ENCODE results near the gene VPS45. TPM values are rescaled to one million over a fixed set of nuclear protein-coding genes. Genes with fewer than 3 reads are reported as not detected.

Gene VPS45
- total RNA-seq, 1 experiment from 2014 or later, result 28.2 TPM

- TF ChIP-seq GABPB1 (CRISPR knock-in tag; IDR thresholded peaks at IDR 0.05) (no peak), PRRX2 (CRISPR knock-in tag; IDR thresholded peaks at IDR 0.05) (no peak), ELF4 (CRISPR knock-in tag; IDR thresholded peaks at IDR 0.05; ENCODE audit: low read depth) (no peak), HMGA2 (CRISPR knock-in tag; IDR thresholded peaks at IDR 0.05) (no peak), MXD4 (CRISPR knock-in tag; IDR thresholded peaks at IDR 0.05; ENCODE audit: borderline replicate concordance) (no peak), ZNF263 (CRISPR knock-in tag; IDR thresholded peaks at IDR 0.05; ENCODE audit: low read depth) (no peak), GTF2I (CRISPR knock-in tag; conservative IDR thresholded peaks at IDR 0.05) (no peak), JUN (CRISPR knock-in tag; IDR thresholded peaks at IDR 0.05) (no peak)
- TF ChIP-seq, protein P1, sequence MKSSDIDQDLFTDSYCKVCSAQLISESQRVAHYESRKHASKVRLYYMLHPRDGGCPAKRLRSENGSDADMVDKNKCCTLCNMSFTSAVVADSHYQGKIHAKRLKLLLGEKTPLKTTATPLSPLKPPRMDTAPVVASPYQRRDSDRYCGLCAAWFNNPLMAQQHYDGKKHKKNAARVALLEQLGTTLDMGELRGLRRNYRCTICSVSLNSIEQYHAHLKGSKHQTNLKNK (CRISPR knock-in tag; IDR thresholded peaks at IDR 0.05), result no peak
Measured at GRCh38 chr1:150022357-150022756, 45.2 kb upstream of the VPS45 start (continued).

DNA sequence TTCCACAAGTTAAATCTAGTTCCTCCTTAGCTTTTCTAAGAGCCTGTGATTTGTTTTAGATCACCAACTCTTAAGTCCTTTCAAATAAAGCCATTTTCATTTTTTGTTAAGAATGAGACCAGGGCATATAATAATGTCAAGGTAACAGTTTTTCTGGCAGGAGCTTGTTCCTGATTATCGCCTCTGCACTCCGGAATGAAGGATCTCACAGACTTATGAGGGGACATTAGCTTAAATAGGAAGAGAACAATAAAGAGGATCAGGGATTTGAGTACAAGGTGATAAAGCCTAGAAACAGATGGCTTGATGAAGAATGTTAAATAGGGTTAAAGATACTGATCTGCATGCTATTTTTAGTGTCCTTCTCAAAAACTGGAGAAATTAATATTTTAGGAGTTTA lies 43.4 kb upstream of the VPS45 start:
- ChIA-PET POLR2A (no interaction called here), CTCF (no interaction called here)
- TF ChIP-seq, protein P2, sequence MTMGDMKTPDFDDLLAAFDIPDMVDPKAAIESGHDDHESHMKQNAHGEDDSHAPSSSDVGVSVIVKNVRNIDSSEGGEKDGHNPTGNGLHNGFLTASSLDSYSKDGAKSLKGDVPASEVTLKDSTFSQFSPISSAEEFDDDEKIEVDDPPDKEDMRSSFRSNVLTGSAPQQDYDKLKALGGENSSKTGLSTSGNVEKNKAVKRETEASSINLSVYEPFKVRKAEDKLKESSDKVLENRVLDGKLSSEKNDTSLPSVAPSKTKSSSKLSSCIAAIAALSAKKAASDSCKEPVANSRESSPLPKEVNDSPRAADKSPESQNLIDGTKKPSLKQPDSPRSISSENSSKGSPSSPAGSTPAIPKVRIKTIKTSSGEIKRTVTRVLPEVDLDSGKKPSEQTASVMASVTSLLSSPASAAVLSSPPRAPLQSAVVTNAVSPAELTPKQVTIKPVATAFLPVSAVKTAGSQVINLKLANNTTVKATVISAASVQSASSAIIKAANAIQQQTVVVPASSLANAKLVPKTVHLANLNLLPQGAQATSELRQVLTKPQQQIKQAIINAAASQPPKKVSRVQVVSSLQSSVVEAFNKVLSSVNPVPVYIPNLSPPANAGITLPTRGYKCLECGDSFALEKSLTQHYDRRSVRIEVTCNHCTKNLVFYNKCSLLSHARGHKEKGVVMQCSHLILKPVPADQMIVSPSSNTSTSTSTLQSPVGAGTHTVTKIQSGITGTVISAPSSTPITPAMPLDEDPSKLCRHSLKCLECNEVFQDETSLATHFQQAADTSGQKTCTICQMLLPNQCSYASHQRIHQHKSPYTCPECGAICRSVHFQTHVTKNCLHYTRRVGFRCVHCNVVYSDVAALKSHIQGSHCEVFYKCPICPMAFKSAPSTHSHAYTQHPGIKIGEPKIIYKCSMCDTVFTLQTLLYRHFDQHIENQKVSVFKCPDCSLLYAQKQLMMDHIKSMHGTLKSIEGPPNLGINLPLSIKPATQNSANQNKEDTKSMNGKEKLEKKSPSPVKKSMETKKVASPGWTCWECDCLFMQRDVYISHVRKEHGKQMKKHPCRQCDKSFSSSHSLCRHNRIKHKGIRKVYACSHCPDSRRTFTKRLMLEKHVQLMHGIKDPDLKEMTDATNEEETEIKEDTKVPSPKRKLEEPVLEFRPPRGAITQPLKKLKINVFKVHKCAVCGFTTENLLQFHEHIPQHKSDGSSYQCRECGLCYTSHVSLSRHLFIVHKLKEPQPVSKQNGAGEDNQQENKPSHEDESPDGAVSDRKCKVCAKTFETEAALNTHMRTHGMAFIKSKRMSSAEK (CRISPR knock-in tag; IDR thresholded peaks at IDR 0.05; ENCODE audit: borderline replicate concordance), result no peak
- TF ChIP-seq, protein P3, sequence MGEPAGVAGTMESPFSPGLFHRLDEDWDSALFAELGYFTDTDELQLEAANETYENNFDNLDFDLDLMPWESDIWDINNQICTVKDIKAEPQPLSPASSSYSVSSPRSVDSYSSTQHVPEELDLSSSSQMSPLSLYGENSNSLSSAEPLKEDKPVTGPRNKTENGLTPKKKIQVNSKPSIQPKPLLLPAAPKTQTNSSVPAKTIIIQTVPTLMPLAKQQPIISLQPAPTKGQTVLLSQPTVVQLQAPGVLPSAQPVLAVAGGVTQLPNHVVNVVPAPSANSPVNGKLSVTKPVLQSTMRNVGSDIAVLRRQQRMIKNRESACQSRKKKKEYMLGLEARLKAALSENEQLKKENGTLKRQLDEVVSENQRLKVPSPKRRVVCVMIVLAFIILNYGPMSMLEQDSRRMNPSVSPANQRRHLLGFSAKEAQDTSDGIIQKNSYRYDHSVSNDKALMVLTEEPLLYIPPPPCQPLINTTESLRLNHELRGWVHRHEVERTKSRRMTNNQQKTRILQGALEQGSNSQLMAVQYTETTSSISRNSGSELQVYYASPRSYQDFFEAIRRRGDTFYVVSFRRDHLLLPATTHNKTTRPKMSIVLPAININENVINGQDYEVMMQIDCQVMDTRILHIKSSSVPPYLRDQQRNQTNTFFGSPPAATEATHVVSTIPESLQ (CRISPR knock-in tag; IDR thresholded peaks at IDR 0.05), result no peak
- TF ChIP-seq OVOL2 (CRISPR knock-in tag; IDR thresholded peaks at IDR 0.05; ENCODE audit: borderline replicate concordance), result no peak
- TF ChIP-seq RORB (CRISPR knock-in tag; IDR thresholded peaks at IDR 0.05), result no peak
- TF ChIP-seq SMAD3 (CRISPR knock-in tag; IDR thresholded peaks at IDR 0.05; ENCODE audit: borderline replicate concordance), result no peak
- TF ChIP-seq, protein P4, sequence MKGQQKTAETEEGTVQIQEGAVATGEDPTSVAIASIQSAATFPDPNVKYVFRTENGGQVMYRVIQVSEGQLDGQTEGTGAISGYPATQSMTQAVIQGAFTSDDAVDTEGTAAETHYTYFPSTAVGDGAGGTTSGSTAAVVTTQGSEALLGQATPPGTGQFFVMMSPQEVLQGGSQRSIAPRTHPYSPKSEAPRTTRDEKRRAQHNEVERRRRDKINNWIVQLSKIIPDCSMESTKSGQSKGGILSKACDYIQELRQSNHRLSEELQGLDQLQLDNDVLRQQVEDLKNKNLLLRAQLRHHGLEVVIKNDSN (CRISPR knock-in tag; IDR thresholded peaks at IDR 0.05), result no peak
- TF ChIP-seq TEAD1 (CRISPR knock-in tag; IDR thresholded peaks at IDR 0.05), result no peak
- TF ChIP-seq, protein P5, sequence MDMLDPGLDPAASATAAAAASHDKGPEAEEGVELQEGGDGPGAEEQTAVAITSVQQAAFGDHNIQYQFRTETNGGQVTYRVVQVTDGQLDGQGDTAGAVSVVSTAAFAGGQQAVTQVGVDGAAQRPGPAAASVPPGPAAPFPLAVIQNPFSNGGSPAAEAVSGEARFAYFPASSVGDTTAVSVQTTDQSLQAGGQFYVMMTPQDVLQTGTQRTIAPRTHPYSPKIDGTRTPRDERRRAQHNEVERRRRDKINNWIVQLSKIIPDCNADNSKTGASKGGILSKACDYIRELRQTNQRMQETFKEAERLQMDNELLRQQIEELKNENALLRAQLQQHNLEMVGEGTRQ (CRISPR knock-in tag; IDR thresholded peaks at IDR 0.05), result no peak
- no peak for TF ChIP-seq GRHL2 (CRISPR knock-in tag; IDR thresholded peaks at IDR 0.05; ENCODE audit: insufficient replicate concordance, severe bottlenecking)
- no peak for TF ChIP-seq RELA (CRISPR knock-in tag; IDR thresholded peaks at IDR 0.05; ENCODE audit: borderline replicate concordance)
- no peak for TF ChIP-seq ETV6 (CRISPR knock-in tag; IDR thresholded peaks at IDR 0.05)
- no peak for TF ChIP-seq GTF2I (CRISPR knock-in tag; conservative IDR thresholded peaks at IDR 0.05)
- TF ChIP-seq, protein P6, sequence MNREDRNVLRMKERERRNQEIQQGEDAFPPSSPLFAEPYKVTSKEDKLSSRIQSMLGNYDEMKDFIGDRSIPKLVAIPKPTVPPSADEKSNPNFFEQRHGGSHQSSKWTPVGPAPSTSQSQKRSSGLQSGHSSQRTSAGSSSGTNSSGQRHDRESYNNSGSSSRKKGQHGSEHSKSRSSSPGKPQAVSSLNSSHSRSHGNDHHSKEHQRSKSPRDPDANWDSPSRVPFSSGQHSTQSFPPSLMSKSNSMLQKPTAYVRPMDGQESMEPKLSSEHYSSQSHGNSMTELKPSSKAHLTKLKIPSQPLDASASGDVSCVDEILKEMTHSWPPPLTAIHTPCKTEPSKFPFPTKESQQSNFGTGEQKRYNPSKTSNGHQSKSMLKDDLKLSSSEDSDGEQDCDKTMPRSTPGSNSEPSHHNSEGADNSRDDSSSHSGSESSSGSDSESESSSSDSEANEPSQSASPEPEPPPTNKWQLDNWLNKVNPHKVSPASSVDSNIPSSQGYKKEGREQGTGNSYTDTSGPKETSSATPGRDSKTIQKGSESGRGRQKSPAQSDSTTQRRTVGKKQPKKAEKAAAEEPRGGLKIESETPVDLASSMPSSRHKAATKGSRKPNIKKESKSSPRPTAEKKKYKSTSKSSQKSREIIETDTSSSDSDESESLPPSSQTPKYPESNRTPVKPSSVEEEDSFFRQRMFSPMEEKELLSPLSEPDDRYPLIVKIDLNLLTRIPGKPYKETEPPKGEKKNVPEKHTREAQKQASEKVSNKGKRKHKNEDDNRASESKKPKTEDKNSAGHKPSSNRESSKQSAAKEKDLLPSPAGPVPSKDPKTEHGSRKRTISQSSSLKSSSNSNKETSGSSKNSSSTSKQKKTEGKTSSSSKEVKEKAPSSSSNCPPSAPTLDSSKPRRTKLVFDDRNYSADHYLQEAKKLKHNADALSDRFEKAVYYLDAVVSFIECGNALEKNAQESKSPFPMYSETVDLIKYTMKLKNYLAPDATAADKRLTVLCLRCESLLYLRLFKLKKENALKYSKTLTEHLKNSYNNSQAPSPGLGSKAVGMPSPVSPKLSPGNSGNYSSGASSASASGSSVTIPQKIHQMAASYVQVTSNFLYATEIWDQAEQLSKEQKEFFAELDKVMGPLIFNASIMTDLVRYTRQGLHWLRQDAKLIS (CRISPR knock-in tag; IDR thresholded peaks at IDR 0.05; ENCODE audit: borderline replicate concordance), result no peak
- TF ChIP-seq, protein P7, sequence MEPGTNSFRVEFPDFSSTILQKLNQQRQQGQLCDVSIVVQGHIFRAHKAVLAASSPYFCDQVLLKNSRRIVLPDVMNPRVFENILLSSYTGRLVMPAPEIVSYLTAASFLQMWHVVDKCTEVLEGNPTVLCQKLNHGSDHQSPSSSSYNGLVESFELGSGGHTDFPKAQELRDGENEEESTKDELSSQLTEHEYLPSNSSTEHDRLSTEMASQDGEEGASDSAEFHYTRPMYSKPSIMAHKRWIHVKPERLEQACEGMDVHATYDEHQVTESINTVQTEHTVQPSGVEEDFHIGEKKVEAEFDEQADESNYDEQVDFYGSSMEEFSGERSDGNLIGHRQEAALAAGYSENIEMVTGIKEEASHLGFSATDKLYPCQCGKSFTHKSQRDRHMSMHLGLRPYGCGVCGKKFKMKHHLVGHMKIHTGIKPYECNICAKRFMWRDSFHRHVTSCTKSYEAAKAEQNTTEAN (CRISPR knock-in tag; IDR thresholded peaks at IDR 0.05), result no peak
- no peak for TF ChIP-seq TCF7 (CRISPR knock-in tag; IDR thresholded peaks at IDR 0.05; ENCODE audit: low read depth)
- TF ChIP-seq CBFB (CRISPR knock-in tag; IDR thresholded peaks at IDR 0.05; ENCODE audit: low read depth), result no peak
- no peak for TF ChIP-seq ZNF671 (CRISPR knock-in tag; IDR thresholded peaks at IDR 0.05)

More for the DNA sequence above, 43.4 kb upstream of the VPS45 start:
- no peaks in the 10 kb centered on the region for H3K36me3 Mint-ChIP-seq
- DNase-seq (ENCODE audit: low spot score) (no peak), ATAC-seq (no peak)
- no peak overlapping the region for H3K4me3 Mint-ChIP-seq
- H3K27ac Mint-ChIP-seq, result no peak overlapping the region
- H3K27me3 Mint-ChIP-seq (ENCODE audit: low read depth), result no peaks in the 10 kb centered on the region; the same call in 1 of the 2 replicates
- H3K9me3 Mint-ChIP-seq, result no peaks in the 10 kb centered on the region
- H3K4me1 Mint-ChIP-seq, result peaks cover 14% of the 10 kb centered on the region

Measured in WTC11 (cell line).